HCT116 (cell line): ENCODE results near the gene SLC35F1. TPM values are rescaled to one million over a fixed set of nuclear protein-coding genes. Genes with fewer than 3 reads are reported as not detected.

Experiments used
- ATAC-seq: fragments of 200-7000 bp; cut with Tn5 transposase; 2 replicates; pipeline ENCODE4 v1.9.1; 2020; ENCODE audit warnings: mild to moderate bottlenecking, moderate library complexity
- BruUV-seq: library from RNA; stranded (reverse); fragments of 400-500 nt; replicated peaks from 2 replicates; lab custom pipeline; 2021; lab: Mats Ljungman, UMichigan
- CTCF ChIA-PET: fragments of 300-600 bp; sonication (Branson Sonifier 250); formaldehyde crosslinking; loops from one replicate; lab custom pipeline; 2021; ENCODE audit warnings: antibody characterized with exemption; lab: Charles Lee
- POLR2A ChIA-PET: fragments of 300-600, 350-600 bp; sonication (Branson Sonifier 250); formaldehyde crosslinking; loops from one replicate; lab custom pipeline; 2021; ENCODE audit warnings: antibody characterized with exemption; lab: Charles Lee
- RAD21 ChIA-PET, 2 experiments: fragments of 300-600 bp; sonication (Branson Sonifier 250); formaldehyde crosslinking; loops; one replicate each; lab custom pipeline; 2023; ENCODE audit warnings: low total read pairs in 2 of 2; ENCODE audit not compliant: uncharacterized antibody in 2 of 2, unreplicated experiment in 2 of 2, low non-redundant PET in 1 of 2; lab: Charles Lee
- DNase-seq: peaks from one replicate; pipeline ENCODE4 v3.0.0-alpha.2; 2010; ENCODE audit warnings: low read depth, low spot score
- H2AFZ ChIP-seq: fragments of 200-600 bp; shearing (Covaris generic), sonication (generic); 2 replicates; pipeline ENCODE4 v1.6.1; 2017; ENCODE audit warnings: low read depth, mixed run types, mixed read lengths, antibody characterized with exemption, low read length; ENCODE audit not compliant: poor library complexity, severe bottlenecking
- H3K27ac ChIP-seq: 2 replicates; pipeline ENCODE4 v1.5.1; 2012; ENCODE audit warnings: low read depth, low read length
- H3K27me3 ChIP-seq: fragments of 200-600 bp; sonication (generic); 2 replicates; pipeline ENCODE4 v1.6.1; 2016; ENCODE audit warnings: mixed run types, low read length, mixed read lengths; ENCODE audit not compliant: insufficient read depth
- H3K36me3 ChIP-seq, 2 experiments: fragments of 200-500 bp in 1 of 2; fragments of 200-600 bp in 1 of 2; sonication (Bioruptor generic) in 1 of 2; sonication (generic) in 1 of 2; 2 replicates each; pipeline versions ENCODE4 v1.5.1 to v1.6.1; 2014 to 2016; ENCODE audit warnings: low read length in 2 of 2, inconsistent platforms in 1 of 2, mixed read lengths in 1 of 2, mixed run types in 1 of 2; ENCODE audit not compliant: insufficient read depth in 2 of 2, control insufficient read depth in 1 of 2
- H3K4me1 ChIP-seq, 2 experiments: fragments of 200-600 bp in 1 of 2; sonication (generic) in 1 of 2; 2 replicates each; pipeline versions ENCODE4 v1.5.1 to v1.6.1; 2012 to 2017; ENCODE audit warnings: low read length in 2 of 2, inconsistent platforms in 1 of 2, mild to moderate bottlenecking in 1 of 2, mixed read lengths in 1 of 2, mixed run types in 1 of 2, moderate library complexity in 1 of 2; ENCODE audit not compliant: insufficient read depth in 2 of 2, control insufficient read depth in 1 of 2
- H3K4me2 ChIP-seq: fragments of 200-600 bp; sonication (generic); 2 replicates; pipeline ENCODE4 v1.6.1; 2017; ENCODE audit warnings: mixed run types, low read length, mixed read lengths
- H3K4me3 ChIP-seq, 2 experiments: fragments of 200-600 bp in 1 of 2; sonication (generic) in 1 of 2; replicated peaks in 1 of 2; 2 replicates each; pipeline ENCODE4 v1.5.1; 2011 to 2016; ENCODE audit warnings: low read length in 2 of 2, control low read depth in 1 of 2, low read depth in 1 of 2, mild to moderate bottlenecking in 1 of 2, mixed read lengths in 1 of 2, mixed run types in 1 of 2
- H3K79me2 ChIP-seq: fragments of 200-600 bp; sonication (generic); 2 replicates; pipeline ENCODE4 v1.6.1; 2017; ENCODE audit warnings: mild to moderate bottlenecking, mixed run types, low read length, moderate library complexity, mixed read lengths; ENCODE audit not compliant: insufficient read depth
- H3K9ac ChIP-seq: fragments of 200-600 bp; sonication (generic); 2 replicates; pipeline ENCODE4 v1.6.1; 2016; ENCODE audit warnings: low read length, mixed read lengths
- H3K9me2 ChIP-seq: fragments of 200-600 bp; sonication (generic), shearing (Covaris generic); 2 replicates; pipeline ENCODE4 v1.6.1; 2017; ENCODE audit warnings: mixed run types, mild to moderate bottlenecking, moderate library complexity; ENCODE audit not compliant: insufficient read depth
- H3K9me3 ChIP-seq, 2 experiments: fragments of 200-500 bp in 1 of 2; fragments of 200-600 bp in 1 of 2; sonication (Bioruptor generic) in 1 of 2; sonication (generic) in 1 of 2; 2 replicates each; pipeline ENCODE4 v1.6.1; 2014 to 2017; ENCODE audit warnings: low read length in 2 of 2, mixed read lengths in 2 of 2, inconsistent platforms in 1 of 2, low read depth in 1 of 2, mild to moderate bottlenecking in 1 of 2, mixed run types in 1 of 2, moderate library complexity in 1 of 2; ENCODE audit not compliant: control insufficient read depth in 1 of 2, insufficient read depth in 1 of 2
- H4K20me1 ChIP-seq: fragments of 200-600 bp; sonication (generic), shearing (Covaris generic); 2 replicates; pipeline ENCODE4 v1.6.1; 2017; ENCODE audit warnings: mixed run types, mild to moderate bottlenecking, moderate library complexity; ENCODE audit not compliant: insufficient read depth
- CEBPB ChIP-seq: IDR thresholded peaks from 2 replicates; pipeline ENCODE4 v1.6.1; 2012; ENCODE audit warnings: low read depth
- CTCF ChIP-seq, 3 experiments: fragments of 200-600 bp in 1 of 3; sonication (generic) in 1 of 3; IDR thresholded peaks in 2 of 3; conservative IDR thresholded peaks in 1 of 3; 2 replicates each; pipeline ENCODE4 v1.5.1; 2012 to 2017; ENCODE audit warnings: low read depth in 2 of 3, low read length in 2 of 3, antibody characterized with exemption in 1 of 3, borderline replicate concordance in 1 of 3, control low read depth in 1 of 3, mild to moderate bottlenecking in 1 of 3, mixed read lengths in 1 of 3, mixed run types in 1 of 3, moderate library complexity in 1 of 3; ENCODE audit not compliant: insufficient read depth in 1 of 3
- EGR1 ChIP-seq: IDR thresholded peaks from 2 replicates; pipeline ENCODE4 v1.6.1; 2012; ENCODE audit warnings: low read depth
- ELF1 ChIP-seq: IDR thresholded peaks from 2 replicates; pipeline ENCODE4 v1.6.1; 2012; ENCODE audit warnings: low read depth, borderline replicate concordance
- EZH2 ChIP-seq: fragments of 200-600 bp; sonication (generic); IDR thresholded peaks from 2 replicates; pipeline ENCODE4 v1.6.1; 2017; ENCODE audit warnings: antibody characterized with exemption, mixed run types
- EZH2phosphoT487 ChIP-seq: fragments of 200-600 bp; IDR thresholded peaks from 2 replicates; pipeline ENCODE4 v1.6.1; 2018; ENCODE audit warnings: antibody characterized with exemption, borderline replicate concordance
- FOSL1 ChIP-seq: IDR thresholded peaks from 2 replicates; pipeline ENCODE4 v1.6.1; 2012; ENCODE audit warnings: low read depth
- POLR2AphosphoS5 ChIP-seq: IDR thresholded peaks from 2 replicates; pipeline ENCODE4 v1.6.1; 2011; ENCODE audit warnings: mild to moderate bottlenecking, low read depth, low read length, moderate library complexity
- RAD21 ChIP-seq: IDR thresholded peaks from 2 replicates; pipeline ENCODE4 v1.6.1; 2012; ENCODE audit warnings: low read depth, mild to moderate bottlenecking
- SP1 ChIP-seq: IDR thresholded peaks from 2 replicates; pipeline ENCODE4 v1.6.1; 2012; ENCODE audit warnings: low read depth
- TCF7L2 ChIP-seq: IDR thresholded peaks from 2 replicates; pipeline ENCODE4 v1.7.0; 2011; ENCODE audit warnings: borderline replicate concordance, inconsistent platforms; ENCODE audit not compliant: insufficient read depth, insufficient read length; ENCODE audit errors: extremely low read depth
- ZFX ChIP-seq: fragments of 450-650 bp; IDR thresholded peaks from 2 replicates; pipeline ENCODE4 v1.6.1; 2017
- ZNF274 ChIP-seq: fragments of 200-500 bp; sonication (Bioruptor generic); IDR thresholded peaks from 2 replicates; pipeline ENCODE4 v1.6.1; 2014; ENCODE audit warnings: mild to moderate bottlenecking, low read depth, low read length, inconsistent platforms
- intact Hi-C: fragments of 100-400 bp; cut with micrococcal nuclease; formaldehyde crosslinking; loops from 2 replicates; pipeline ENCODE4 v1.10.0; 2022
- total RNA-seq: library from RNA; stranded (reverse); gene quantifications from one replicate; pipeline ENCODE4 v1.2.1, GENCODE V29; 2021; ENCODE audit not compliant: unreplicated experiment
- TF ChIP-seq, protein P1 (sequence below): IDR thresholded peaks from 2 replicates; pipeline ENCODE4 v1.6.1; 2012
- TF ChIP-seq, protein P2 (sequence below): IDR thresholded peaks from 2 replicates; pipeline ENCODE4 v1.6.1; 2012

SLC35F1 gene
- total RNA-seq, 1 experiment from 2014 or later = 0.07 TPM

GRCh38 chr6:118101220-118101619 is 194.2 kb downstream of the SLC35F1 start (continued):
- TF ChIP-seq EZH2phosphoT487 (no peak), RAD21 (no peak), TCF7L2 (no peak), EZH2 (no peak), SP1 (no peak), ELF1 (no peak), CEBPB (no peak), ZFX (no peak)
- TF ChIP-seq, protein P1, sequence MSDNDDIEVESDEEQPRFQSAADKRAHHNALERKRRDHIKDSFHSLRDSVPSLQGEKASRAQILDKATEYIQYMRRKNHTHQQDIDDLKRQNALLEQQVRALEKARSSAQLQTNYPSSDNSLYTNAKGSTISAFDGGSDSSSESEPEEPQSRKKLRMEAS = no peak
- TF ChIP-seq, protein P2, sequence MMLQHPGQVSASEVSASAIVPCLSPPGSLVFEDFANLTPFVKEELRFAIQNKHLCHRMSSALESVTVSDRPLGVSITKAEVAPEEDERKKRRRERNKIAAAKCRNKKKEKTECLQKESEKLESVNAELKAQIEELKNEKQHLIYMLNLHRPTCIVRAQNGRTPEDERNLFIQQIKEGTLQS = no peak

DNA sequence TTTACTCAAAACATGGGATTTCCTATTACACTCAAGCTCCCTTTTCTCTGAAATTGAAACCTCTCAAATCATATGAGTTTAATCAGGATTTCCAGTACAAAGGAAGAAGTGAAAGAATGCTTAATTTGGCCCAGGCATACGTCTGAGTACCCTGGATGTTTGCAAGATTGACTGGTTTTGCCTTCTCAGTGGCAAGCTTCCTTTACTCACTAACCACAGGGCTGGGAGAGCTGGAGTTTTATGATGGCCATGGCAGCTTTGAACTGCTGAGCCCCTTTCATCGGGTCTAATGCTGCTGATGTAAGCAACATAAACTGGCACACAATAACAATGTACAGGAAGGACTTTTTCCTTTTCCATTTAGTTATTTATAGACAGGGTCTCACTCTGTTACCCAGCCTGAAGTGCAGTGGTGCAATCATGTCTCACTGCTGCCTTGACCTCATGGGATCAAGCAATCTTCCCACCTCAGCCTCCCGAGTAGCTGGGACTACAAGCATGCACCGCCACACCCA is 194.8 kb downstream of the SLC35F1 start:
- no TSS peak for BruUV-seq
- H3K4me3 ChIP-seq = no peak overlapping the region
- no peaks in the 10 kb centered on the region; the same call in 1 of the 2 replicates for H3K27me3 ChIP-seq
- ChIA-PET POLR2A (no interaction called here), CTCF (no interaction called here), RAD21 (no interaction called here)
- no peak overlapping the region for H2AFZ ChIP-seq
- H3K79me2 ChIP-seq = no peaks in the 10 kb centered on the region
- H4K20me1 ChIP-seq = no peaks in the 10 kb centered on the region
- no peak for TF ChIP-seq ELF1
- TF ChIP-seq TCF7L2 = no peak
- TF ChIP-seq CTCF (IDR thresholded peaks at IDR 0.05 in 2 of 3, conservative IDR thresholded peaks at IDR 0.05 in 1 of 3; ENCODE audit: borderline replicate concordance in 1 of 3, insufficient read depth in 1 of 3, low read depth in 2 of 3, low read length in 2 of 3) = no peak
- TF ChIP-seq EGR1 = no peak
- TF ChIP-seq ZNF274 = no peak
- TF ChIP-seq POLR2AphosphoS5 = no peak
- no peak for TF ChIP-seq FOSL1
- intact Hi-C loops = no loop called here
- 0 out of 4 replicates have a peak, but pooled peaks cover 0 to 5% of the 10 kb centered on the region in 2 experiments for H3K9me3 ChIP-seq
- no peak overlapping the region for H3K27ac ChIP-seq
- no peak for DNase-seq
- H3K4me2 ChIP-seq = no peak overlapping the region
- no peaks in the 10 kb centered on the region for H3K4me1 ChIP-seq
- no peak for ATAC-seq
- no peak overlapping the region for H3K9ac ChIP-seq
- H3K9me2 ChIP-seq = no peaks in the 10 kb centered on the region
- no peaks in the 10 kb centered on the region for H3K36me3 ChIP-seq
